Measurements from ENCODE around the gene MARCHF5. TPM values are rescaled to one million over a fixed set of nuclear protein-coding genes. Genes with fewer than 3 reads are reported as not detected.
A peak's percentile ranks its signal among the peaks of the same experiment; 100 is the strongest.

MARCHF5 gene, protein sequence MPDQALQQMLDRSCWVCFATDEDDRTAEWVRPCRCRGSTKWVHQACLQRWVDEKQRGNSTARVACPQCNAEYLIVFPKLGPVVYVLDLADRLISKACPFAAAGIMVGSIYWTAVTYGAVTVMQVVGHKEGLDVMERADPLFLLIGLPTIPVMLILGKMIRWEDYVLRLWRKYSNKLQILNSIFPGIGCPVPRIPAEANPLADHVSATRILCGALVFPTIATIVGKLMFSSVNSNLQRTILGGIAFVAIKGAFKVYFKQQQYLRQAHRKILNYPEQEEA
- total RNA-seq = 10 to 100 TPM; 30.5 to 37.2 (median 33.3) TPM
- long read RNA-seq, donor 1, transcript MARCH5-201 (6 exons, 3,926 nt) = major isoform, 29 of 40 reads
- long read RNA-seq, donor 1, partial matches to known transcripts = 6 of 40 reads
- long read RNA-seq, donor 1, other reads (novel, unspliced or antisense) = 5 of 40 reads
- long read RNA-seq, donor 2, transcript MARCH5-201 (6 exons, 3,926 nt) = major isoform, 26 of 29 reads
- long read RNA-seq, donor 2, partial matches to known transcripts = 0 of 29 reads
- long read RNA-seq, donor 2, other reads (novel, unspliced or antisense) = 3 of 29 reads

DNA sequence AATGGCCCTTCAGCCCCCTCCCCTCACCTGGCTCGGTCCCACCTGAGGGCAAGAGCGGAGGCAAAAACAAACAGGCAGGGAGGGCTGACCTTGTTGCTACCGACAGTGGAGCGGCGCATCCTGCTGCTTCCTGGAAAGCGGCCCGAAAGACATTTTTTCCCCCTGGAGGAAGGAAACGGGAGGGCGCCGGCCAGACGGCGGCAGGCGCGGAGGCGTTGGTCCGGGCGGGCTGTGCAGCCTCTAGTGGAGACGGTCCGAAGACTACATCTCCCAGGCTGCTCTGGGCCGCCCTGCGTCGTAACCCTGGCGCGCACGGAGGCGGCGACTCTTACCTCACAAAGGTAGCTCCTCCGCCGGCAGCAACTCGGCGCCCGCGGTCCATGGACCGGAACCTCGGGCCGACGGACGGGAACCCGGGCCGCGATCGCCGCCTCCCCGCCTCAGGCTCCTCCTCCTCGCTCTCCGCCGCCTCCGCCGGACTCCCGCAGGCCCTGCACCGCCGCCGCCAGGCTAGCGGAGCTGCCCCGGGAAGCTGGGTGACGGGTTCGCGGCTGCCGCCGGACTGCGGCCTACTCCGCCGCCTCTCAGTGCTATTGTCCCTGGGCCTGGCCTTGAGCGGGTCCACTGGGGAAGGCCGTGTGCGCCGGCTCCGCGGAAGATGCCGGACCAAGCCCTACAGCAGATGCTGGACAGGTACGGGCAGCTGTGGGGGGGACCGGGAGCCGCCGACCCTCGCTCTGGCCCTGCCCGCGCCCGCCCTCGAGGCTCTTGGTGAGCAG, at the start of gene MARCHF5, which contains the start of gene CPEB3:
Gene MARCHF5, plus strand, starts transcription at position 331 of the 779 bp plus-strand sequence. Its CDS starts 328 bp downstream, at position 659.
Gene CPEB3, minus strand, starts transcription at position 242 of the 779 bp plus-strand sequence. CDS start 50,728 bp downstream, outside the sequence.
- H3K4me3 ChIP-seq = peak within 1 kb of the TSS; percentile 90
- intact Hi-C loops (cut with DNase I, micrococcal nuclease) = loop anchor here in 1 of 2 donors (5.0 kb wide), 1 partner anchor 49 kb away; no protein-coding TSS in a partner anchor
- H3K9me3 ChIP-seq = no peaks in the 10 kb centered on the region
- peak; percentile 96 to 98 (median 97) for DNase-seq
- peaks cover 4% of the 10 kb centered on the region for H3K36me3 ChIP-seq (ENCODE audit: low read depth)
- TF ChIP-seq, protein P1, sequence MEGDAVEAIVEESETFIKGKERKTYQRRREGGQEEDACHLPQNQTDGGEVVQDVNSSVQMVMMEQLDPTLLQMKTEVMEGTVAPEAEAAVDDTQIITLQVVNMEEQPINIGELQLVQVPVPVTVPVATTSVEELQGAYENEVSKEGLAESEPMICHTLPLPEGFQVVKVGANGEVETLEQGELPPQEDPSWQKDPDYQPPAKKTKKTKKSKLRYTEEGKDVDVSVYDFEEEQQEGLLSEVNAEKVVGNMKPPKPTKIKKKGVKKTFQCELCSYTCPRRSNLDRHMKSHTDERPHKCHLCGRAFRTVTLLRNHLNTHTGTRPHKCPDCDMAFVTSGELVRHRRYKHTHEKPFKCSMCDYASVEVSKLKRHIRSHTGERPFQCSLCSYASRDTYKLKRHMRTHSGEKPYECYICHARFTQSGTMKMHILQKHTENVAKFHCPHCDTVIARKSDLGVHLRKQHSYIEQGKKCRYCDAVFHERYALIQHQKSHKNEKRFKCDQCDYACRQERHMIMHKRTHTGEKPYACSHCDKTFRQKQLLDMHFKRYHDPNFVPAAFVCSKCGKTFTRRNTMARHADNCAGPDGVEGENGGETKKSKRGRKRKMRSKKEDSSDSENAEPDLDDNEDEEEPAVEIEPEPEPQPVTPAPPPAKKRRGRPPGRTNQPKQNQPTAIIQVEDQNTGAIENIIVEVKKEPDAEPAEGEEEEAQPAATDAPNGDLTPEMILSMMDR (IDR thresholded peaks at IDR 0.05) = peak; percentile 58
- peak; percentile 98 for ATAC-seq
- no peaks in the 10 kb centered on the region for H3K4me1 ChIP-seq (ENCODE audit: low read depth)

DNA sequence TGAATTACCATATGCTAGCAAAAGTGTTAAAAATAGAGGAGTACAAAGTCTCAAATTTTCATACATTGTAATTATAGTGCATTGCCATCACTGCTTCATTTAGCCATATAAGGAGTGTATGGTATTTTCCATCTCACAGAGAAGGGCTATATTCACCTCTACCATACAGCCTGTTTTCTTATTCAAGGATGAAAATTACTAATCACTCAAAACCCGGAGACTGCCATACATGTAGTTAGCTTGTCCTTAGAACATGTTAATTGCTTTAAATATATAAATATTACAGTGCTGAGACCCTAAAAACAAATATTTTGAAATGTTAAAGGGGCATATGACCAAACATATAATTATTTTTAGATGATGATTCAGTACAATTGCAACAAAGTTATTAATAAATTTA, 49.5 kb upstream of the MARCHF5 start:
- intact Hi-C loops (cut with DNase I, micrococcal nuclease) = loop anchor here in 1 of 2 donors (5.0 kb wide), 1 partner anchor 51 kb away; the partner anchor contains the start of genes CPEB3 and MARCHF5
- H3K4me1 ChIP-seq (ENCODE audit: low read depth) = peaks cover 20% of the 10 kb centered on the region
- H3K36me3 ChIP-seq (ENCODE audit: low read depth) = no peaks in the 10 kb centered on the region
- TF ChIP-seq, protein P1 (IDR thresholded peaks at IDR 0.05) = no peak
- DNase-seq = no peak
- H3K9me3 ChIP-seq = no peaks in the 10 kb centered on the region
- no peak for ATAC-seq
- H3K4me3 ChIP-seq = no peak overlapping the region

DNA sequence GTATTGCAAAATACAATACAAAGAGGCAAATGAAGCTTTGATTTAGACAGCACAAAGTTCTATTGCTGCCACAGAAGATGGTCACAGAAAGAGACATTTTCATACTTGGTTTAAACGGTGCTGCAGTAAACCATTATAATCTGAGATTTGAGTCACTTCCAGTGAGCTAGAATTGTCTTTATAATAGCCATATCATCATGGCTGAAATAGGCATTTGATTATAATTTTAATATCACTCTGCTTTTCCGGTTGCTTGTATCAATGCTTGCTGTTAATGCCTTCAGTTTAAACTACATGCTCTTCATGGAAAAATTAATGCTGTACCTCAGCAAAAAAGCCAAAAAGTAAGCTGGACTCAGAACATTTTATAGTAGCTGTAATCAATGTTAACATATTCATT, 48.6 kb upstream of the MARCHF5 start:
- peaks cover 20% of the 10 kb centered on the region for H3K4me1 ChIP-seq (ENCODE audit: low read depth)
- TF ChIP-seq, protein P1 (IDR thresholded peaks at IDR 0.05) = no peak
- H3K4me3 ChIP-seq = no peak overlapping the region
- H3K9me3 ChIP-seq = no peaks in the 10 kb centered on the region
- no peak for ATAC-seq
- intact Hi-C loops (cut with DNase I, micrococcal nuclease) = loop anchor here in 1 of 2 donors (5.0 kb wide), 1 partner anchor 50 kb away; the partner anchor contains the start of genes CPEB3 and MARCHF5
- DNase-seq = no peak
- H3K36me3 ChIP-seq (ENCODE audit: low read depth) = no peaks in the 10 kb centered on the region

DNA sequence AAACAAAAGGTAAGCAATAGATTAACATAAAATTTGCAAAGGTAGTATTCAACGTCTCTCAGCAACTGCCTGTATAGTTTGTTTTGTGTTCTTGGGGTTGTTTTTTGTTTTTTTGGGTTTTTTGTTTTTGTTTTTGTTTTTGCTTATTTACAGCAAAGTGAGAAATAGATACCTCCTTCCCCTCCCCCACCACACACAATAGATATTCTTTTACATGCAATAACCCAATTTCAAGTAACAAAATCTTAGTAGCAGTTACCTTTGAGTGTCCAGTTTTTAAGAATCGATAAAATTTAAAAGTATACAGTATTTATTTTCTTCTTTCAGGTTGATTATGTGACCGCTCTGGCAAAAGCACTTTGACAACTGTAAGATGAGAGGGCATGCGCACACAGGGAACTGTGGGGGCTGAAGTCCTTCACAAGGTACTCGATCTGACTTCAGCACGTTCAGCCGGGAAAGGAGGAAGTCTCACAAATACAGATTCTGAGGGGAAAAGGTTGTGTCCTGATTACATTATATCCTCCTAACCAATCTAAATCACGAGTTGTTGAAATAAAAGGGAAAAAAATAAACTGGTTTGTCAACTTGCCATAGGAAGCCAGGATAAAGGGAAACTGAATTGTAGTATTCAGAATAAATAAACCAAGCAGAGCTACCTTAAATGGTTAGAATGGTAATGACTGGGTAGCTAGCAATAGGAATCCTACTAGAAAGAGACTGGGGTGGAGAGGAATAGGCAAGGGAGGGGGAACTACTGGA, 47.9 kb upstream of the MARCHF5 start:
- TF ChIP-seq, protein P1 (IDR thresholded peaks at IDR 0.05) = no peak
- intact Hi-C loops (cut with DNase I, micrococcal nuclease) = loop anchor here in 1 of 2 donors (5.0 kb wide), 1 partner anchor 49 kb away; the partner anchor contains the start of genes CPEB3 and MARCHF5
- Histone ChIP-seq H3K36me3 (ENCODE audit: low read depth) (no peaks in the 10 kb centered on the region), H3K4me3 (no peak overlapping the region), H3K9me3 (no peaks in the 10 kb centered on the region), H3K4me1 (ENCODE audit: low read depth) (peaks cover 16% of the 10 kb centered on the region)
- DNase-seq = peak; percentile 59 to 79 (median 62)
- ATAC-seq = peak; percentile 62
